Endothelial cell of umbilical vein (primary cell): ENCODE measurements around the gene ZFYVE28. TPM values are rescaled to one million over a fixed set of nuclear protein-coding genes. Genes with fewer than 3 reads are reported as not detected.

Experiments
- BruUV-seq: library from RNA; stranded (reverse); fragments of 400-500 nt; replicated peaks from 2 replicates; lab custom pipeline; 2021; lab: Mats Ljungman, UMichigan
- CTCF ChIA-PET: fragments of 300-600, 350-600 bp; sonication (Branson Sonifier 250); formaldehyde crosslinking; loops from one replicate; lab custom pipeline; 2021; ENCODE audit warnings: antibody characterized with exemption, inconsistent platforms; lab: Charles Lee
- POLR2A ChIA-PET: fragments of 300-600, 350-600 bp; sonication (Branson Sonifier 250); formaldehyde crosslinking; loops from one replicate; lab custom pipeline; 2021; ENCODE audit warnings: antibody characterized with exemption, inconsistent platforms; lab: Charles Lee
- DNase-seq: peaks from one replicate; pipeline ENCODE4 v3.0.0-alpha.2; 2011; ENCODE audit warnings: low read depth, low spot score
- FAIRE-seq: peaks from 2 replicates; lab custom pipeline; 2011; peaks lifted over from hg19 to GRCh38; lab: Jason Lieb, UNC
- H2AFZ ChIP-seq: 2 replicates; pipeline ENCODE4 v1.6.0; 2012; ENCODE audit warnings: low read depth, low read length, control low read depth, inconsistent platforms
- H3K27ac ChIP-seq: 2 replicates; pipeline ENCODE4 v1.5.1; 2011; ENCODE audit warnings: low read depth, mild to moderate bottlenecking, control low read depth, low read length, moderate library complexity; ENCODE audit not compliant: insufficient read depth
- H3K27me3 ChIP-seq, 2 experiments: 2 replicates each; pipeline versions ENCODE4 v1.6.0 to v1.6.1; 2011; ENCODE audit warnings: low read length in 2 of 2, mixed read lengths in 1 of 2; ENCODE audit not compliant: control insufficient read depth in 2 of 2, insufficient read depth in 2 of 2
- H3K36me3 ChIP-seq, 2 experiments: 2 replicates in 1 of 2; 3 replicates in 1 of 2; pipeline ENCODE4 v1.5.1; 2011; ENCODE audit warnings: low read length in 2 of 2, mild to moderate bottlenecking in 1 of 2, moderate library complexity in 1 of 2; ENCODE audit not compliant: control insufficient read depth in 2 of 2, insufficient read depth in 2 of 2; ENCODE audit errors: extremely low read depth in 1 of 2
- H3K4me1 ChIP-seq: 3 replicates; pipeline ENCODE4 v1.5.1; 2011; ENCODE audit warnings: mild to moderate bottlenecking, low read length; ENCODE audit not compliant: control insufficient read depth, insufficient read depth; ENCODE audit errors: extremely low read depth
- H3K4me2 ChIP-seq: 2 replicates; pipeline ENCODE4 v1.6.1; 2011; ENCODE audit warnings: low read length, control low read depth, mixed read lengths; ENCODE audit not compliant: insufficient read depth
- H3K4me3 ChIP-seq, 3 experiments: fragments of 200-600 bp in 1 of 3; sonication (generic), shearing (Covaris generic) in 1 of 3; replicated peaks in 1 of 3; 2 replicates each; pipeline ENCODE4 v1.5.1; 2011 to 2016; ENCODE audit warnings: control low read depth in 3 of 3, low read length in 3 of 3, mild to moderate bottlenecking in 2 of 3, inconsistent platforms in 1 of 3, low read depth in 1 of 3, moderate library complexity in 1 of 3; ENCODE audit not compliant: insufficient read depth in 1 of 3
- H3K79me2 ChIP-seq: 2 replicates; pipeline ENCODE4 v1.6.0; 2012; ENCODE audit warnings: low read length, inconsistent platforms; ENCODE audit not compliant: control insufficient read depth, insufficient read depth
- H3K9ac ChIP-seq: replicated peaks from 2 replicates; pipeline ENCODE3; 2011; ENCODE audit warnings: low read length, control low read depth; ENCODE audit not compliant: insufficient read depth; ENCODE audit errors: extremely low read depth
- H3K9me1 ChIP-seq: replicated peaks from 3 replicates; pipeline ENCODE4 v1.6.0; 2011; ENCODE audit warnings: mild to moderate bottlenecking, low read length; ENCODE audit not compliant: control insufficient read depth, insufficient read depth; ENCODE audit errors: extremely low read depth
- H3K9me3 ChIP-seq: replicated peaks from 2 replicates; pipeline ENCODE4 v1.5.1; 2012; ENCODE audit warnings: low read length, inconsistent platforms; ENCODE audit not compliant: control insufficient read depth, insufficient read depth
- H4K20me1 ChIP-seq: replicated peaks from 2 replicates; pipeline ENCODE3; 2011; ENCODE audit warnings: mild to moderate bottlenecking, low read length; ENCODE audit not compliant: control insufficient read depth, insufficient read depth; ENCODE audit errors: extremely low read depth
- CTCF ChIP-seq, 2 donors: IDR thresholded peaks; 1 replicate in 1 of 2; 2 replicates in 1 of 2; pipeline ENCODE4 v1.5.1; 2011; ENCODE audit warnings: low read length in 2 of 2, mild to moderate bottlenecking in 2 of 2, moderate library complexity in 2 of 2, control low read depth in 1 of 2, inconsistent platforms in 1 of 2, low read depth in 1 of 2; ENCODE audit not compliant: insufficient read depth in 1 of 2; ENCODE audit errors: extremely low read depth in 1 of 2
- EZH2 ChIP-seq: IDR thresholded peaks from 2 replicates; pipeline ENCODE4 v1.6.1; 2012; ENCODE audit warnings: borderline replicate concordance, low read depth, mild to moderate bottlenecking, moderate library complexity, low read length, inconsistent platforms; ENCODE audit not compliant: severe bottlenecking
- FOS ChIP-seq: IDR thresholded peaks from 2 replicates; pipeline ENCODE4 v1.6.1; 2011; ENCODE audit warnings: mild to moderate bottlenecking, low read length, moderate library complexity, borderline replicate concordance; ENCODE audit not compliant: insufficient read depth
- GATA2 ChIP-seq: IDR thresholded peaks from 2 replicates; pipeline ENCODE4 v1.7.0; 2011; ENCODE audit warnings: low read depth, mild to moderate bottlenecking, moderate library complexity, mixed read lengths, low read length; ENCODE audit not compliant: insufficient read length, insufficient read depth
- JUN ChIP-seq: IDR thresholded peaks from 2 replicates; pipeline ENCODE4 v1.6.1; 2011; ENCODE audit warnings: borderline replicate concordance, low read depth; ENCODE audit not compliant: insufficient read length, insufficient read depth
- MAX ChIP-seq: IDR thresholded peaks from 2 replicates; pipeline ENCODE4 v1.6.1; 2011; ENCODE audit not compliant: insufficient read depth, insufficient read length
- MYC ChIP-seq: IDR thresholded peaks from one replicate; pipeline ENCODE4 v1.6.1; 2011; ENCODE audit warnings: mild to moderate bottlenecking, low read depth, low read length
- POLR2A ChIP-seq: IDR thresholded peaks from 2 replicates; pipeline ENCODE4 v1.6.1; 2012; ENCODE audit warnings: low read depth, mild to moderate bottlenecking, control low read depth, low read length
- POLR2AphosphoS5 ChIP-seq: IDR thresholded peaks from 2 replicates; pipeline ENCODE4 v1.6.1; 2012; ENCODE audit warnings: low read depth, mild to moderate bottlenecking, control low read depth, low read length, moderate library complexity; ENCODE audit not compliant: insufficient read depth
- dilution Hi-C: fragments of 300-500 bp; cut with MboI; formaldehyde crosslinking; loops from one replicate; pipeline ENCODE4 v1.15.0; 2019; ENCODE audit warnings: low sequenced_read_pairs; ENCODE audit not compliant: extremely low pct_ligation_motif_present
- intact Hi-C: fragments of 100-400 bp; cut with micrococcal nuclease; formaldehyde crosslinking; loops from one replicate; pipeline ENCODE4 v1.10.0; 2022
- polyA plus RNA-seq, 4 experiments: library from polyadenylated mRNA; depleted of rRNA in 3 of 4; stranded (reverse) in 3 of 4; unstranded in 1 of 4; fragments of >200 nt; gene quantifications; 2 replicates each; pipeline versions ENCODE4 v1.2.1 to v1.2.3, GENCODE V29; 2011 to 2012; ENCODE audit warnings: missing spikeins in 1 of 4
- total RNA-seq: library from RNA; stranded (reverse); gene quantifications from 2 replicates; pipeline ENCODE4 v1.2.3, GENCODE V29; 2021

ZFYVE28 gene
- total and polyA plus RNA-seq, 2 donors (not counting 3 experiments of a cell fraction or from before 2014, with no cell fraction given) = 5.8 to 7.1 TPM

GRCh38 chr4:2295900-2296442 is 122.5 kb downstream of the ZFYVE28 start:
- no peak for FAIRE-seq
- ChIA-PET POLR2A (no interaction called here), CTCF (no interaction called here)
- Histone ChIP-seq H3K9me1 (no peaks in the 10 kb centered on the region), H3K36me3 (no peaks in the 10 kb centered on the region), H2AFZ (no peak overlapping the region), H3K4me3 (no peak overlapping the region), H4K20me1 (no peaks in the 10 kb centered on the region), H3K79me2 (no peaks in the 10 kb centered on the region), H3K9ac (no peak overlapping the region), H3K4me2 (no peak overlapping the region), H3K27me3 (no peaks in the 10 kb centered on the region), H3K27ac (no peak overlapping the region), H3K9me3 (no peaks in the 10 kb centered on the region), H3K4me1 (no peaks in the 10 kb centered on the region)
- DNase-seq = no peak
- TF ChIP-seq JUN = no peak
- no peak for TF ChIP-seq MYC
- TF ChIP-seq FOS = no peak
- no peak for TF ChIP-seq EZH2
- TF ChIP-seq MAX = no peak
- TF ChIP-seq POLR2AphosphoS5 = no peak
- TF ChIP-seq CTCF (IDR thresholded peaks at IDR 0.05; ENCODE audit: extremely low read depth in 1 of 2, insufficient read depth in 1 of 2, low read depth in 1 of 2, low read length in 2 of 2) = no peak
- no peak for TF ChIP-seq GATA2
- TF ChIP-seq POLR2A = no peak
- dilution Hi-C loops (no loop called here), intact Hi-C loops (no loop called here)
- no TSS peak for BruUV-seq
